Islet of Langerhans (tissue), 1 donor: ENCODE measurements around the gene EPHA10.

ENCODE experiments used
- FAIRE-seq: peaks from one replicate; lab custom pipeline; 2011; peaks lifted over from hg19 to GRCh38; lab: Jason Lieb, UNC

The EPHA10 gene

DNA sequence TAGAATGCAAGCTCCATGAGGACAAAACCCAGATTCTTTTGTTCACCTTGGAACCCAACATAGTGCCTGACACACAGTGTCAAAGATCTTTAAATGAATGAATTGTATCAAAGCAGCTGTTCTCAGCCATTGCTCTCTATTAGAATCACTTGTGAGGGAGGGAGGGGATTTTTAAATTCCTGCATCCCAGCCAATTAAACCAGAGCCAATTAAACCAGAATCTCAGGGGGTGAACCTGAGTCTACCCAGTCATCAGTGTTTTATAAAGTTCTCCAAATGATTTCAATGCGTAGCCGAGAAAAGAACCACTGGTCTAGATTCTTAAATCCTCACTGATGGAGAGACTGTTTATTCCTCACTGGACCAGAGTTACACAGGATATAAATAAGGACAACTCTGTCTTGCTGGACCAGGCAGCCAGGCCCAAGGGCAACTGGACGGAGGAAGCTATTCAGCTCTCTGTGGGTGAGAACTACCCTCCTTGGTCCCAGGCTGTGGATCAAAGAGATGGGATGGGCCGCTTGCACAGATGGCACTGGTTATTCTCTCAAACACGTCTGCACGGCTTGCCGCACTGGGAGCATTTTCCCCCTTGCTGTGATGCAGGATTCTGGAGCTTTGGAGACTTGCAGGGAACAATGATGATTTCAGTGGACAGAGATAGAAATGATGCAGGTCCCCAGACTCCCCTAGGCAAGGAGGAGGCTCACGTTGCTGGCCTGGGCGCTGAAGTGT lies 92.6 kb downstream of the EPHA10 start:
- FAIRE-seq, result no peak

- FAIRE-seq, result no peak
Measured at GRCh38 chr1:37671261-37671660, 93.7 kb downstream of the EPHA10 start.

- no peak for FAIRE-seq
Measured at GRCh38 chr1:37670133-37670532, 94.8 kb downstream of the EPHA10 start.

GRCh38 chr1:37667023-37667671 lies 97.8 kb downstream of the EPHA10 start:
- FAIRE-seq, result no peak

DNA sequence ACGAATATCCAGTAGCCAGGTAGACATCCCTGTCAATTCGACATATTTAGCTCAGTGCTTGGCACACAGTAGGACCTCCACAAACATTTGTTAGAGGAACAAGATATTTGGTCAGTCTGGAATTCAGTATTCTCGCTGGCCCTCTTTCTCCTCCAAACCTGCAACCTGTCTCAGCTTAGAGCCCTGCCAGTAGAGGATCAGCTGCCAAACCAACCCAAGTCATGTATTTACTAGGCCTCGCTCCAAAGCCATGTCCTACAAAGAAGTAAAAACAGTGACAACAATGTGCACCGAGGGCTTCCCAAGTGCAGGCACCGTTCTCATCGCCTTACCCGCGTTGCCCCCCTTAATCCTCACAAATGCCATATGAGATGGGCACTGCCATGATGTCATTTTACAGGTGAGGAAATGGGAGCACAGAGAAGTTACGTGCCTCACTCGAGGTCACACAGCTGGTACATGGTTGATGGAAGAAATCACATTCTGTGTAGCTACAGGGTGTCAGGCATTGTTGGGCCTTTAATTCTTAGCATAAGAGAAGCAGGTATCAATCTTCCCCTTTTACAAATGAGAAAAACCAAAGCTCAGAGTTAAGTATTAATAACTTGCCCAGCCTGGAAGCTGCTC lies 98.6 kb downstream of the EPHA10 start:
- no peak for FAIRE-seq
